ENCODE data around the gene GP1BB.

GRCh38 chr22:19680911-19681862 lies 42.2 kb upstream of the GP1BB start:
- TF ChIP-seq CTCF (IDR thresholded peaks at IDR 0.05): no peak
- no peak for TF ChIP-seq POLR2A (IDR thresholded peaks at IDR 0.05)
